GM21390 (cell line): Measurements from ENCODE around the gene DSCAML1.
"Not testable (repeated sequence)": the region's sequence is repeated elsewhere in the genome, so short reads cannot be mapped to it uniquely, and the experiment has no call there.

Experiments
- ATAC-seq: cut with Tn5 transposase; IDR thresholded peaks from one replicate; pipeline ENCODE4 v1.9.1; 2021; ENCODE audit not compliant: unreplicated experiment

Gene DSCAML1

GRCh38 chr11:117459123-117459978 is 337.7 kb downstream of the DSCAML1 start:
- ATAC-seq: no peak

DNA sequence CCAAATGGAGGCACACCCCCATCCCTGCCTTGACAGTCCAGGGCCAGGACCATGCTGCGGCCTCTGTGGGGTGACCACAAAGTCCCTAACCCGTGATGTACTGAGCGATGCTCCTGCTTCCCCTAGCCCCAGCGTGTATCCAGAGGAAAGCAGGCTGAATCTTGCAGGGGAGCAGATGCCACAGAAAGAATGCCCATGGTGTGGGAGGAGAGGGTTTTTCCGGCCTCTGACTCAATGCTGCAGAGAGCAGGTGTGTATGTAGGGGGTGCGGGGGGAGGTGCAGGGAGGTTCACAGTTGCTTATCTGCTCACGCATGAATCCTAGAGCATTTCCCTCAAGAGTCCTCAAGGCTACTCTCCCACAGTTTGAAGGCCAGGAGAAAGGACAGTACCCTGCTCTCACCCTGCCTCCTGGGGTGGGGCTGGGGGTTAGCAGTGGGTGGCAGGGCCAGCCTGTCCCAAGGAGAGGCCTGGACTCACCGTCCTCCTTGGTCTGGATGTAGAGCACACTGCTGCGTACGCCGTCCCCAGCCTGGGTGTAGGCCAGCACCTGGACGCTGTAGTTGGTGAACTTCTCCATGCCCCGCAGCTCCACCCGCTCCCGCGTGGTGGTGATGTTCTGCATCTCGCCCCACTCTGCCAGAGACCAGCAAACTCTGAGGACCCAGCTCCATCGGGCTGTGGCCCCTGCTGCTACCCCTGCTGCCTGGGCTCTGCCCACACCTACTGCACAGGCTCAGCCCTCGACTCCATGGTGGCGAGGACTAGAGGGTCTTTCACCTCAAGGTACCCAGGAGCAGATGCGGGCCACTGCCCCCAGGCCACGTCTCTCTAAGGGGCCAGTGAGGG is 338.5 kb downstream of the DSCAML1 start:
- no peak for ATAC-seq

- ATAC-seq: no peak
Observed at GRCh38 chr11:117457835-117458234, 339.2 kb downstream of the DSCAML1 start.

DNA sequence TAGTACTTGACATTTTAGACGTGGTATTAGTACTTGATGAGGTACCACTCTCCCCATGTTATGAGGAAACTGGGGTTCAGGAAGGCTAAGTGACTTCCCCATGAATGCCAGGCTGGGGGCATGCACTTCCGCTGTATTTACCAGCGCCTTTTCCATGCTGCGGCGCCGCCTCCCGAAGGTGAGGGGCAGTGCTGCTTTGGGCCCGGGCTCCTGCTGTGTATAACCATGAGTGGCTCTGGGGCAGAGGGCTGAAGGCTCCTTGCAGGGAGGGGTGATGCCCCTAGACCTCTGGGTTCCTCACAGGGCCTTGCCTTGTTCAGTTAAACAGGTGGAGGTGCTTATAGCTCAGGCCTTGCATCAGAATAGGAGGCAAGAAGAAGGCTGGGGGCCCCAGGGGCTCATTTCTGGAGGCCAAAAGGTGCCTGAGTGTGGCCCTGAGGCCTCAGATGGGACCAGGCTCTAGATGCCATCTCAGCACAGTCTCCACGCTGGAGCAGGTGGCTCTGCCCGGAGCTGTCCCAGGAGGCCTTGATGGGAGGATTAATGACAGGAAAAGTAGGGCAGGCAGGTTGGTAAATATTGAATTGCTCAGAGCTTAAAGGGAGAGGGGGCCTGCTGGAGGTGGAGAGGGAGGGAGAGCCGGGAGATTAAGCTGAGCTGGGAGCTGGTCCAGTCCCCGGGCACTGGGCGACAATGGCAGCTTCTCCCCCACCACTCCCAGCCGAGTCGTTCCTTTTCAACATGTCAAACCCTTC is 339.8 kb downstream of the DSCAML1 start:
- ATAC-seq: no peak

GRCh38 chr11:117456721-117457029 is 340.3 kb downstream of the DSCAML1 start:
- not testable (repeated sequence) for ATAC-seq

DNA sequence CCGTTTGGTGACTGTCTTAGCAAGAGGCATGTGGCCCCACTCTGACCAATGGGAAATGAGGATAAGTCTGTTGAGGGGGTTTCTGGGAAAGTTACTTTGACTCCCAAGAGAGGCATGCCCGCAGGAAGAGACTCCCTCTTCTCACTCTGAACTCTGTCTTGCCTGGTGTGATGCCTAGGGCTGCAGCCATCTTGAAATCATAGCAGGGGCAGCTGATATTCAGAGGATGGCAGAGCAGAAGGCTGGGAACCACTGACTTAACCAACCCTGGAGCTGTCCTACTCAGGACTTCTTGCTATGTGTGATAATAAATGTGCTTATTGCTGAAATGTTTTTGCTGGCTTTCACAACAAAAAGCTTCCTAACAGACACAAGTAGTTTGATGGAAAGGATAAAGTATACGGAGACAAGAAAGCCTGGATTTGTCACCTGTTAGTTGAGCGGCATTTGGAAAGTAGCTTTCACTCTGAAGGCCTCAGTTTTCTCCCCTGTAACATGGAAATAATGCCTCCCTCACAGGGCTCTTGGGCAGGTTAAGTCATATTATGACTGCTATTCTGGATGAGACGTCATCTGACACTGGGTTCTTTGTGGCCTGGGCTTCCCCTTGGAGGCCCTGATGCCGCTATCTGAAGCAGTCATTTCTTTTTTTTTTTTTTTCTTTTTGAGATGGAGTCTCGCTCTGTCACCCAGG is 340.8 kb downstream of the DSCAML1 start:
- ATAC-seq: peak; percentile 67

- no peak for ATAC-seq
Observed at GRCh38 chr11:117454564-117454917, 342.5 kb downstream of the DSCAML1 start.

- ATAC-seq: no peak
Observed at GRCh38 chr11:117453886-117454563, 343.0 kb downstream of the DSCAML1 start.

DNA sequence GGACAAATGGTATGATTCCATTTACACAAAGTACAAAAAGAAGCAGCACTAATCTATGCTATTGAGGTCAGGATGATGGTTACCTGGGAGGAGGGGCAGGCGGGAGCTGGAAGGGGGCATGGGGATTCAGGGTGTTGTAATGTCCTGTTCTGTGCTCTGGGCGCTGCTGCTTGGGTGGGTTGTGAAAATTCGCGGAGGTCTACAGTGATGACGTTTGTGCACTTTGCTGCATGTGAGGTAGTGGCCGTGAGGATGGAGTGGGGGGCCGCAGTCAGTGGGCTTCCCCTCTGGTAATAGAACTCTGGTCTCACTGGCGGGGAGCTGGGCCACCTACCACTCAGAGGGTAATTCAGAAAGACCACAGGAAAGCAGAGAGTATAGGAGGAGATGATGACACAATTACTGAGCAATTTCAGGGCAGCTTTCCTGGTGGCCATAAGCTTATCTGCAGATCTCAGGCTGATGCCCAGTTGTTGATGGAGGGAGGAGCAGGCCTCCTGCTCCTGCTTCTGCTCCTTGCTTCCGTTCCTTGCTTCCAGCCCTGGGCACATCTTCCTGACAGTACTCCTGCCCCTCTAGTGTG is 347.8 kb downstream of the DSCAML1 start:
- ATAC-seq: no peak

DNA sequence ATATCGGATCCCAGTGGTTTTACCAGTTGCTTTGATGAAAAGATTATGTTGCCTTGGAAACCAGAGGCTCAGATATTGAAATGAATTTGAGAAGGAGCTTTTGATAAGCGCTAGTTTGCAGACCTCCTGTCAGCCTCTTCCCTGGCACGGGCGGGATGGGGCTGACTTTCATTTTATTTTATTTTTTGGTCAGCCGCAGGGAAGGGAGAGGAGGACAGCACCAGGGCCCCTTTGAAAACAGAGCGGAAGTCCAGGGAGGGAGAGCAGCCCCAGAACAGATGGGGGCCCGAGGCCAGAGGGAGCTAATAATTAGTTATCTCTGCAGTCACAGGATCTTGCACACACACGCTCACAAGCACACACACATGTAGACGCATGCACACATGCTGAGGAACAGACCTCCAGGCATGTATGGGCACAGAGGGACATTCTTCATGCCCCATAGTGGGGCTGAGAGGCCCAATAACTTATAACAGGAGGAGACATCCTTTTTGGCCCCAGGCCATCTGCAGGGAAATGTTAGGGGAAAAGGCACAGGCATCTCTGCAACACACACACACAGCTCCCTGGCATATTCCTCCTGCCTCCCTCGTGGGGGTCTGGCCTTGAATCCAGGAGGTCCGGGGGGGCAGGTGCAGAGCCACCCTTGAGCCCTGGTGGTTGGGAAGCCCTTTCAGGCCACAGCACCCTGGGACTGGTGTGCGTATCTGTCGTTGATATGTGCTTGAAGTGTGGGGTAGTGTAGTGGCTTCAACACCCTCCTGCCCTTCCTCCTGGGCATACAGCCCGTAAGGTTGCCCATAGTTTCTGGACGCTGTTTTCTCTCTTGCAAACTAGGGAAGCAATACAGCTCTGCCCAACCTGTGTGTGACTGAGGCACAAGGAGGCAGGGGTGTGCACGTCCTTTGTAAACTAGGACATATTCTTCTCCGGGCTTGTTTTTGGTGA is 352.0 kb downstream of the DSCAML1 start:
- no peak for ATAC-seq

GRCh38 chr11:117444256-117444655 is 352.8 kb downstream of the DSCAML1 start:
- ATAC-seq: no peak

- no peak for ATAC-seq
Observed at GRCh38 chr11:117443266-117444186, 353.5 kb downstream of the DSCAML1 start.

GRCh38 chr11:117442869-117443239 is 354.2 kb downstream of the DSCAML1 start:
- ATAC-seq: no peak

DNA sequence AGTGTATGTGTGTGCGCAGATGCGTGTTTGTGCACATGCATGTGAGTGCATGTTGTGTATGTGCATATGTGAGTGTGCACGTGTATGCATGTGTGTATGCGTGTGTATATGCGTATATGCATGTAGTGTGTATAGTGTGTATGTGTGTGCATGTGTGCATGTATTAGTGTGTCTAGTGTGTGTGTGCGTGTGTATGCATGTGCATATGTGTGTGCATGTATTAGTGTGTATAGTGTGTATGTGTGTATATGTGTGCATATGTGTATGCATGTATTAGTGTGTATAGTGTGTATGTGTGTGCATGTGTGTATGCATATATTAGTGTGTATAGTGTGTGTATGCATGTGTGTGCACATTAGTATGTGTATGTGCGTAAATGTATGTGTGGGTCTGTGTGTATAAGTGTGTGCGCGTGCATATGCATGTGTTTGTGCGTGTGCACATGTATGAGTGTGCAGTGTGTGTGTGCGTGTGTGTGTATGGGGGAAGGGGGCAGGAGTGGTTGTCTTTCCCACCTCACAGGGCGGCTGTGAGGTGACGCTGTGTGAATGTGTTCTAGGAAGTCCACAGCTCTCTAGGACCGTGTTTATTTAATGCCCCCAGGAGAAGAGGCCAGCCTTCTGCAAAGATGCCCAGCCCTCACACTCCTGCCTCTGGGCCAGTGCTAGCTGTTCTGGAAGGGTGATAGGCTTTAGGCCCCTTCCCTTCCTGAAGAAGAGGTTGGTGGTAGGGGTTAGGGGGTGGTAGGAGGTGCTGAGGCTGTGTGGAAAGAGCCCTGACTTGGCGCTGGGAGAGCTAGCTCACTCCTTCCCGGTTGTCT is 354.8 kb downstream of the DSCAML1 start:
- no peak for ATAC-seq

GRCh38 chr11:117441146-117441975 is 355.7 kb downstream of the DSCAML1 start:
- ATAC-seq: no peak

DNA sequence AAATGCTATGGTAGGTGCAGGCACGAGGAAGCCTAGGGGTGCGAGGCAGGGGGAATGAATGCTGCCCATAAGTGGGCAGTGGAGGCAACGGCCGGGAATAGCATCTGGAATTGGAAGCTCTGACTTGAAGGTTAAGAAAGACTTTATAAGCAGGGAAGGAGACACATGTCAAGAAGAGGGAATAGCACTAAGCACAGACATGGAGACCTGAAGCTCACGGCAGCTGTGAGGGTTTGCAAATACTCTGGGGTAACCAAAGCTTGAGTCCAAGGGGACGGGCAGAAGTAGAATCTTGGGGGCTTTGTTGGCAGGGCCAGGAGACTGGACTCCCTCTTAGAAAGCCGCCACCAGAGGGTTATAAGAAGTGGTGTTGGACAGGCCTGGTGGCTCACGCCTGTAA is 356.8 kb downstream of the DSCAML1 start:
- no peak for ATAC-seq
